Neural progenitor cell (in vitro differentiated cells): ENCODE results near the gene HOXA1. TPM values are rescaled to one million over a fixed set of nuclear protein-coding genes. Genes with fewer than 3 reads are reported as not detected.

ENCODE experiments used
- DNase-seq: peaks from one replicate; pipeline ENCODE4 v3.0.0-alpha.2; 2016; ENCODE audit warnings: low spot score
- H2AFZ ChIP-seq: fragments of 200-600 bp; sonication (generic); replicated peaks from 2 replicates; pipeline ENCODE4 v1.6.1; 2016; ENCODE audit warnings: antibody characterized with exemption
- H3F3A ChIP-seq: fragments of 200-600 bp; sonication (generic); 2 replicates; pipeline ENCODE4 v1.6.1; 2016; ENCODE audit warnings: antibody characterized with exemption, low read depth
- H3K27ac ChIP-seq: fragments of 200-600 bp; sonication (generic); 2 replicates; pipeline ENCODE4 v1.5.1; 2016; ENCODE audit warnings: mild to moderate bottlenecking
- H3K27me3 ChIP-seq: fragments of 200-600 bp; sonication (generic); 2 replicates; pipeline ENCODE4 v1.6.1; 2016; ENCODE audit warnings: mild to moderate bottlenecking, moderate library complexity
- H3K36me3 ChIP-seq: fragments of 200-600 bp; sonication (generic); 2 replicates; pipeline ENCODE4 v1.5.1; 2016
- H3K4me1 ChIP-seq: fragments of 200-600 bp; sonication (generic); 2 replicates; pipeline ENCODE4 v1.6.1; 2016; ENCODE audit warnings: mixed run types
- H3K4me2 ChIP-seq: fragments of 200-600 bp; sonication (generic); 2 replicates; pipeline ENCODE4 v1.6.1; 2016
- H3K4me3 ChIP-seq: fragments of 200-600 bp; sonication (generic); 2 replicates; pipeline ENCODE4 v1.5.1; 2016
- H3K79me2 ChIP-seq: fragments of 200-600 bp; sonication (generic); 2 replicates; pipeline ENCODE4 v1.6.1; 2016; ENCODE audit warnings: low read depth
- H3K9ac ChIP-seq: fragments of 200-600 bp; sonication (generic); 2 replicates; pipeline ENCODE4 v1.6.1; 2016
- H3K9me3 ChIP-seq: fragments of 200-600 bp; sonication (generic); 2 replicates; pipeline ENCODE4 v1.5.1; 2016; ENCODE audit warnings: low read depth
- H4K20me1 ChIP-seq: fragments of 200-600 bp; sonication (generic); 2 replicates; pipeline ENCODE4 v1.6.1; 2016; ENCODE audit warnings: low read depth
- H3K27ac Mint-ChIP-seq: 3 replicates; pipeline ENCODE4 v1.8.0; 2021; ENCODE audit warnings: mixed read lengths
- H3K27me3 Mint-ChIP-seq: 2 replicates; pipeline ENCODE4 v1.8.0; 2022; ENCODE audit warnings: low read depth, mild to moderate bottlenecking, inconsistent platforms, moderate library complexity, mixed read lengths; ENCODE audit not compliant: insufficient read depth
- H3K36me3 Mint-ChIP-seq: 3 replicates; pipeline ENCODE4 v1.8.0; 2021; ENCODE audit warnings: mixed read lengths
- H3K4me1 Mint-ChIP-seq: 3 replicates; pipeline ENCODE4 v1.8.0; 2021; ENCODE audit warnings: mixed read lengths
- H3K4me3 Mint-ChIP-seq: 3 replicates; pipeline ENCODE4 v1.8.0; 2021; ENCODE audit warnings: mild to moderate bottlenecking, moderate library complexity, mixed read lengths
- H3K9me3 Mint-ChIP-seq: 3 replicates; pipeline ENCODE4 v1.8.0; 2020; ENCODE audit warnings: mixed read lengths
- CTCF ChIP-seq: fragments of 200-600 bp; sonication (generic); IDR thresholded peaks from 2 replicates; pipeline ENCODE4 v1.5.1; 2017; ENCODE audit warnings: antibody characterized with exemption, mild to moderate bottlenecking
- EZH2 ChIP-seq: fragments of 200-600 bp; sonication (generic); IDR thresholded peaks from 2 replicates; pipeline ENCODE4 v1.6.1; 2017; ENCODE audit warnings: antibody characterized with exemption, mild to moderate bottlenecking, moderate library complexity
- EZH2phosphoT487 ChIP-seq: fragments of 200-600 bp; sonication (generic); IDR thresholded peaks from 2 replicates; pipeline ENCODE4 v1.6.1; 2017; ENCODE audit warnings: antibody characterized with exemption
- total RNA-seq: library from RNA; depleted of rRNA; stranded (reverse); fragments of >200 nt; gene quantifications from 2 replicates; pipeline ENCODE4 v1.2.3, GENCODE V29; 2015; ENCODE audit warnings: low replicate concordance

Gene HOXA1
- total RNA-seq, 1 donor from 2014 or later, result not detected

GRCh38 chr7:27132214-27132613 is 36.4 kb upstream of the HOXA1 start:
- Histone ChIP-seq H2AFZ (no peak overlapping the region), H3K4me3 (no peak overlapping the region), H4K20me1 (peaks cover 78% of the 10 kb centered on the region), H3K9ac (no peak overlapping the region), H3K9me3 (no peaks in the 10 kb centered on the region), H3K4me2 (no peak overlapping the region), H3K27me3 (peaks cover 100% of the 10 kb centered on the region), H3K36me3 (no peaks in the 10 kb centered on the region), H3K79me2 (no peaks in the 10 kb centered on the region), H3K4me1 (no peaks in the 10 kb centered on the region), H3K27ac (no peak overlapping the region), H3F3A (no peaks in the 10 kb centered on the region)
- Mint-ChIP-seq H3K27ac (no peak overlapping the region), H3K27me3 (peaks cover 86% of the 10 kb centered on the region), H3K4me3 (no peak overlapping the region), H3K36me3 (peaks cover 2% of the 10 kb centered on the region), H3K9me3 (peaks cover 21% of the 10 kb centered on the region), H3K4me1 (no peaks in the 10 kb centered on the region)
- DNase-seq, result no peak
- no peak for TF ChIP-seq CTCF
- TF ChIP-seq EZH2phosphoT487, result no peak
- no peak for TF ChIP-seq EZH2

DNA sequence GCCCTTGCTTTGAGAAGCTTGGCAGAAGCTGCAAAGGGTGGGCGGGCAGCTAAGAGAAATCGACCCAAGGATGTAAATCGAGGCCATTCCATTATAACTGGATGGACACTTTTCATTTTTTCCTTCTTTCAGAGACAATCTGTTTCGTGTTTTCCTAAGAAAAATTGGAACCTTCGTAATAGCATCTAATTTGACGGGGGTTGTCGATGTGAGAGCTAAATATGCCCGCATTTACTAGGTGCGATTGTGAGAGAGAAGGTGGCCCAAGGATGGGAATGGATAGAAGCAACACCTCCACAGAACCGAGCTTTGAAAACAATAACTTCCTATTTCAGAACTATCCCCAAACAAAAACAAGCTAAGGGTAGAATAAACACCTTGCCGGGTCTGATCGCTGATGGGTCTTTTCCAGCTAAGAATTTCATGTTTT is 35.6 kb upstream of the HOXA1 start:
- Histone ChIP-seq H3K4me2 (peak overlapping the region; percentile 62), H3K4me1 (no peaks in the 10 kb centered on the region), H4K20me1 (peaks cover 77% of the 10 kb centered on the region), H3K27me3 (peaks cover 100% of the 10 kb centered on the region), H2AFZ (no peak overlapping the region), H3K9me3 (no peaks in the 10 kb centered on the region), H3K27ac (no peak overlapping the region), H3K4me3 (peak overlapping the region; percentile 41), H3K36me3 (no peaks in the 10 kb centered on the region), H3F3A (no peaks in the 10 kb centered on the region), H3K79me2 (no peaks in the 10 kb centered on the region), H3K9ac (no peak overlapping the region)
- Mint-ChIP-seq H3K9me3 (peaks cover 21% of the 10 kb centered on the region), H3K4me1 (no peaks in the 10 kb centered on the region), H3K27ac (no peak overlapping the region), H3K27me3 (peaks cover 86% of the 10 kb centered on the region), H3K36me3 (peaks cover 2% of the 10 kb centered on the region), H3K4me3 (peak overlapping the region; percentile 50)
- DNase-seq, result no peak
- TF ChIP-seq CTCF, result no peak
- TF ChIP-seq EZH2phosphoT487, result no peak
- TF ChIP-seq EZH2, result peak; percentile 56

DNA sequence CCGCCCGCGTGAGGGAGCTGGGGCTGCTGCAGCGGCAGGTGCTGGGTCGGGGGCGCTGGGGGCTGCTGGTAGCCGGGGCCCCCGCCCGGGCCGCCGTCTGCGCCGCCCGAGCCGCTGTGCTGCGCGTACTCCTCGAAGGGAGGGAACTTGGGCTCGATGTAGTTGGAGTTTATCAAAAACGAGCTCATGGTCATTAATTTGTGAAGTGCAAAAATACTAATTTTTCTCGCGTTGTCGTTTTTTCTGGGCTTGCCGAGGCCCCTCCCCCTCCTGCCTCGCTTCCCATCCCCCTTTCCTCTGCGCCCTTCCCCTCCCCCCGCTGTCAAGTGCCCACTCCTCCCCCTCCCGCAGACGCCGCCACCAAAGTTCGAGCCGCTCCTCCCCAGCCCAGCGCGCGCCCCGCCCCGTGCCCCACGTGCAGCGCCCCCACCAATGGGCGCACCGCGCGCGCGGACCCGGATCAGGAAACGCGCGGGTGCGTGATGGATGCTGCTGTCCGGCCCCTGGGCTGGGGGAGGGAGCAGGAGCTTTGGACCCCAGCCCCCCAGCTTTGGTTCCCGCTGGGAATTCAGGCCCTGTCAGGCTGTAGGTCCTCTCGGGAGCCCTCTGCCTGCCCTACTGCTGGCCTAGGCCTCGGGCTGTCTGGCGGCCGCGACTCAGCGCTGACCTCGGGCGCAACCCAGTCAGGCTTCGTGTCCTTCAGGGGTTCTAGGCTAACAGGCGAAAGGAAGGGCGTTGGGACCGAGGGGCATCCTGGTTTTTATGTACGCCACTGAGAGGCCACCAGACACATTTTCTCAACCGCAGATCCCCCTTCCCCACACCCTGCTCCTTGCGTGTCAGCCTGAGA is 35.0 kb upstream of the HOXA1 start, which contains the start of gene HOXA4:
Gene HOXA4, minus strand, starts transcription at position 218 of the 850 bp plus-strand sequence. Its CDS starts 24 bp downstream, at position 194.
- TF ChIP-seq EZH2 (peak; percentile 90), EZH2phosphoT487 (peak; percentile 91), CTCF (no peak)
- Histone ChIP-seq H3F3A (no peaks in the 10 kb centered on the region), H4K20me1 (peaks cover 77% of the 10 kb centered on the region), H3K4me2 (peak within 1 kb of the TSS; percentile 62), H3K27ac (no peak within 1 kb of the TSS), H3K4me3 (peak within 1 kb of the TSS; percentile 41), H3K36me3 (no peaks in the 10 kb centered on the region), H3K9ac (no peak within 1 kb of the TSS), H3K27me3 (peaks cover 100% of the 10 kb centered on the region), H3K9me3 (no peaks in the 10 kb centered on the region), H3K4me1 (no peaks in the 10 kb centered on the region), H2AFZ (peak within 1 kb of the TSS; percentile 68), H3K79me2 (no peaks in the 10 kb centered on the region)
- Mint-ChIP-seq H3K9me3 (peaks cover 21% of the 10 kb centered on the region), H3K27me3 (peaks cover 85% of the 10 kb centered on the region), H3K4me3 (peak within 1 kb of the TSS; percentile 69), H3K4me1 (no peaks in the 10 kb centered on the region), H3K36me3 (peaks cover 2% of the 10 kb centered on the region), H3K27ac (no peak within 1 kb of the TSS)
- DNase-seq, result peak; percentile 79
